AG04449 (cell line): ENCODE measurements around the gene UCK1.
A peak's percentile ranks its signal among the peaks of the same experiment; 100 is the strongest.

Source experiments
- CTCF ChIA-PET: fragments of 350-600 bp; formaldehyde crosslinking; extraction: SDS; loops from one replicate; lab custom pipeline; 2021; ENCODE audit warnings: antibody characterized with exemption; lab: Yijun Ruan, JAX
- POLR2A ChIA-PET: fragments of 400-600, 350-600 bp; formaldehyde crosslinking; extraction: SDS; loops from one replicate; lab custom pipeline; 2020; ENCODE audit warnings: antibody characterized with exemption, inconsistent platforms; lab: Yijun Ruan, JAX
- DNase-seq: peaks from one replicate; pipeline ENCODE4 v3.0.0-alpha.2; 2010; ENCODE audit warnings: low read depth, low spot score
- H3K4me3 ChIP-seq: 2 replicates; pipeline ENCODE4 v1.5.1; 2011; ENCODE audit warnings: low read depth, mild to moderate bottlenecking, control low read depth, low read length
- CTCF ChIP-seq: IDR thresholded peaks from one replicate; pipeline ENCODE4 v1.5.1; 2011; ENCODE audit warnings: mild to moderate bottlenecking, moderate library complexity, low read length, control low read depth, inconsistent platforms; ENCODE audit not compliant: insufficient read depth; ENCODE audit errors: missing control alignments

UCK1 gene

GRCh38 chr9:131475956-131476776, 54.9 kb downstream of the UCK1 start:
- CTCF ChIA-PET = interaction anchor here (0.6 to 12.9 kb wide), 8 partner anchors 11 to 127 kb away, joined by 3 to 119 read pairs (median 3); no protein-coding TSS in a partner anchor
- no peak overlapping the region for H3K4me3 ChIP-seq
- no peak for DNase-seq
- peak; percentile 45 for TF ChIP-seq CTCF
- POLR2A ChIA-PET = no interaction called here

- ChIA-PET CTCF (interaction anchor here (0.7 to 12.9 kb wide), 7 partner anchors 10 to 126 kb away, joined by 3 to 119 read pairs (median 4); no protein-coding TSS in a partner anchor), POLR2A (no interaction called here)
- no peak overlapping the region for H3K4me3 ChIP-seq
Measured at GRCh38 chr9:131475111-131475955, 55.7 kb downstream of the UCK1 start.

GRCh38 chr9:131474711-131475110, 56.4 kb downstream of the UCK1 start:
- ChIA-PET CTCF (interaction anchor here (0.9 to 12.9 kb wide), 5 partner anchors 9 to 125 kb away, joined by 3 to 119 read pairs (median 4); no protein-coding TSS in a partner anchor), POLR2A (no interaction called here)
- H3K4me3 ChIP-seq = no peak overlapping the region
- no peak for TF ChIP-seq CTCF
- DNase-seq = no peak

More at GRCh38 chr9:131475111-131475955, 55.7 kb downstream of the UCK1 start:
- no peak for TF ChIP-seq CTCF
- DNase-seq = no peak

- no peak for TF ChIP-seq CTCF
- DNase-seq = no peak
- CTCF ChIA-PET = interaction anchor here (0.9 to 12.9 kb wide), 5 partner anchors 8 to 124 kb away, joined by 3 to 119 read pairs (median 4); no protein-coding TSS in a partner anchor
- POLR2A ChIA-PET = no interaction called here
- H3K4me3 ChIP-seq = no peak overlapping the region
Measured at GRCh38 chr9:131473891-131474290, 57.2 kb downstream of the UCK1 start.
